ENCODE data around the gene NPPB. TPM values are rescaled to one million over a fixed set of nuclear protein-coding genes. Genes with fewer than 3 reads are reported as not detected.

The NPPB gene
- total and polyA plus RNA-seq, 2 experiments from 2014 or later, result 3.9 to 6.7 TPM

- Histone ChIP-seq H3K27me3 (no peaks in the 10 kb centered on the region), H3K36me3 (replicated peaks; ENCODE audit: insufficient read depth, low read depth) (no peaks in the 10 kb centered on the region), H3K9me2 (replicated peaks; ENCODE audit: insufficient read depth) (no peaks in the 10 kb centered on the region), H4K20me1 (ENCODE audit: insufficient read depth, poor library complexity, severe bottlenecking) (peaks cover 28% of the 10 kb centered on the region), H3K9me3 (ENCODE audit: low read depth) (no peaks in the 10 kb centered on the region), H3K79me2 (peaks cover 25% of the 10 kb centered on the region), H3K4me2 (no peak overlapping the region), H3K27ac (no peak overlapping the region), H2AFZ (no peak overlapping the region), H3K4me3 (no peak overlapping the region), H3K4me1 (ENCODE audit: insufficient read depth) (peaks cover 10% of the 10 kb centered on the region)
- TF ChIP-seq EZH2 (IDR thresholded peaks at IDR 0.05; ENCODE audit: borderline replicate concordance) (no peak), EZH2phosphoT487 (IDR thresholded peaks at IDR 0.05; ENCODE audit: low read depth, severe bottlenecking, unreplicated experiment) (no peak)
- TF ChIP-seq, protein P1, sequence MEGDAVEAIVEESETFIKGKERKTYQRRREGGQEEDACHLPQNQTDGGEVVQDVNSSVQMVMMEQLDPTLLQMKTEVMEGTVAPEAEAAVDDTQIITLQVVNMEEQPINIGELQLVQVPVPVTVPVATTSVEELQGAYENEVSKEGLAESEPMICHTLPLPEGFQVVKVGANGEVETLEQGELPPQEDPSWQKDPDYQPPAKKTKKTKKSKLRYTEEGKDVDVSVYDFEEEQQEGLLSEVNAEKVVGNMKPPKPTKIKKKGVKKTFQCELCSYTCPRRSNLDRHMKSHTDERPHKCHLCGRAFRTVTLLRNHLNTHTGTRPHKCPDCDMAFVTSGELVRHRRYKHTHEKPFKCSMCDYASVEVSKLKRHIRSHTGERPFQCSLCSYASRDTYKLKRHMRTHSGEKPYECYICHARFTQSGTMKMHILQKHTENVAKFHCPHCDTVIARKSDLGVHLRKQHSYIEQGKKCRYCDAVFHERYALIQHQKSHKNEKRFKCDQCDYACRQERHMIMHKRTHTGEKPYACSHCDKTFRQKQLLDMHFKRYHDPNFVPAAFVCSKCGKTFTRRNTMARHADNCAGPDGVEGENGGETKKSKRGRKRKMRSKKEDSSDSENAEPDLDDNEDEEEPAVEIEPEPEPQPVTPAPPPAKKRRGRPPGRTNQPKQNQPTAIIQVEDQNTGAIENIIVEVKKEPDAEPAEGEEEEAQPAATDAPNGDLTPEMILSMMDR (IDR thresholded peaks at IDR 0.05; ENCODE audit: poor library complexity), result no peak
- 94% methylated on average over 12 of the region's 12 CpGs for WGBS (ENCODE audit: low lambda C conversion rate, missing lambda C conversion rate)
- DNase-seq (ENCODE audit: low spot score), result no peak
Measured at GRCh38 chr1:11817192-11817591, 41.6 kb downstream of the NPPB start.

DNA sequence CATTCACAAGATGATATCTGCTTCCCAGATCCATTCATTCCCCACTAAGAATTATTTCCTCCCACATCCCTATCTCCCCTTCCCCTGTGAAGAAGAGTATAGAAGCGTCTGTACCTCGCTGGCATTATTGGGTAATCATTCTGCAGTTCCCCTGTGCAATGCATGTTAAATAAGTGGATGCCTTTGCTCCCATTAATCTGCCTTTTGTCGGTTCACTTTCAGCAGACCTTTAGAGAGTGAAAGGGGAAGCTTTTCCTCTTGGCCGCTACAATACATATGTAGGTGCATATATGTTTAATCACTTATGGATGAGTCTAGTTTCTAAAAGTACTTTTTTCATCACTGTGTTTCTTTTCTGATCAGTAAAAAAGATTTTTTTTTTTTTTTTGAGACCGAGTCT lies 45.7 kb downstream of the NPPB start:
- H3K4me1 ChIP-seq (ENCODE audit: insufficient read depth), result no peaks in the 10 kb centered on the region
- H3K4me3 ChIP-seq, result no peak overlapping the region
- no peaks in the 10 kb centered on the region for H3K9me2 ChIP-seq (replicated peaks; ENCODE audit: insufficient read depth)
- 96% methylated on average over 5 of the region's 5 CpGs for WGBS (ENCODE audit: low lambda C conversion rate, missing lambda C conversion rate)
- TF ChIP-seq EZH2 (IDR thresholded peaks at IDR 0.05; ENCODE audit: borderline replicate concordance), result no peak
- TF ChIP-seq, protein P1 (IDR thresholded peaks at IDR 0.05; ENCODE audit: poor library complexity), result no peak
- TF ChIP-seq EZH2phosphoT487 (IDR thresholded peaks at IDR 0.05; ENCODE audit: low read depth, severe bottlenecking, unreplicated experiment), result no peak
- no peak overlapping the region for H2AFZ ChIP-seq
- no peaks in the 10 kb centered on the region for H3K36me3 ChIP-seq (replicated peaks; ENCODE audit: insufficient read depth, low read depth)
- H3K27ac ChIP-seq, result no peak overlapping the region
- H3K79me2 ChIP-seq, result peaks cover 65% of the 10 kb centered on the region
- H3K27me3 ChIP-seq, result no peaks in the 10 kb centered on the region
- DNase-seq (ENCODE audit: low spot score), result no peak
- H3K4me2 ChIP-seq, result no peak overlapping the region
- no peaks in the 10 kb centered on the region for H3K9me3 ChIP-seq (ENCODE audit: low read depth)
- H4K20me1 ChIP-seq (ENCODE audit: insufficient read depth, poor library complexity, severe bottlenecking), result peaks cover 47% of the 10 kb centered on the region

Small RNA genes within 50 kb of the gene (small RNA-seq; reads per million reads assigned to genes)
- gene RF02156 (not detected), gene RF02157 (not detected), gene RF02158 (not detected)

Other genes with a start within 250 kb of the NPPB start
- gene FBXO2, start 204.5 kb downstream of the NPPB start, total RNA-seq, result 122 and 134 TPM in 2 replicates
- 339 and 349 TPM in 2 replicates for gene FBXO2, start 204.5 kb downstream of the NPPB start, polyA plus RNA-seq
- 15.9 and 24.8 TPM in 2 replicates for gene FBXO44, start 204.1 kb downstream of the NPPB start, total RNA-seq
- gene FBXO44, start 204.1 kb downstream of the NPPB start, polyA plus RNA-seq, result 37.9 and 41.2 TPM in 2 replicates
- 19.4 and 21.5 TPM in 2 replicates for gene FBXO6, start 194.7 kb downstream of the NPPB start, total RNA-seq
- gene FBXO6, start 194.7 kb downstream of the NPPB start, polyA plus RNA-seq, result 28.9 and 30.0 TPM in 2 replicates
- 40.6 and 46.8 TPM in 2 replicates for gene MAD2L2, start 177.8 kb downstream of the NPPB start, total RNA-seq
- 63.2 and 72.7 TPM in 2 replicates for gene MAD2L2, start 177.8 kb downstream of the NPPB start, polyA plus RNA-seq
- 0.16 and 0.60 TPM in 2 replicates for gene DRAXIN, start 167.2 kb downstream of the NPPB start, total RNA-seq
- gene DRAXIN, start 167.2 kb downstream of the NPPB start, polyA plus RNA-seq, result 0.28 TPM in 1 of 2 replicates, not detected in the other
- 30.5 and 34.2 TPM in 2 replicates for gene AGTRAP, start 122.8 kb downstream of the NPPB start, total RNA-seq
- gene AGTRAP, start 122.8 kb downstream of the NPPB start, polyA plus RNA-seq, result 71.9 and 77.5 TPM in 2 replicates
- not detected in 2 replicates for gene C1orf167, start 96.8 kb downstream of the NPPB start, total RNA-seq
- 0.37 TPM in 1 of 2 replicates, not detected in the other for gene C1orf167, start 96.8 kb downstream of the NPPB start, polyA plus RNA-seq
- gene MTHFR, start 53.0 kb downstream of the NPPB start, total RNA-seq, result 29.3 and 31.0 TPM in 2 replicates
- 17.6 and 25.7 TPM in 2 replicates for gene MTHFR, start 53.0 kb downstream of the NPPB start, polyA plus RNA-seq
- gene CLCN6, start 52.8 kb downstream of the NPPB start, total RNA-seq, result 14.1 and 15.3 TPM in 2 replicates
- gene CLCN6, start 52.8 kb downstream of the NPPB start, polyA plus RNA-seq, result 23.6 and 34.2 TPM in 2 replicates
- gene NPPA, start 11.2 kb downstream of the NPPB start, total RNA-seq, result not detected in 2 replicates
- gene NPPA, start 11.2 kb downstream of the NPPB start, polyA plus RNA-seq, result 0.22 and 1.1 TPM in 2 replicates
- 63.6 and 73.1 TPM in 2 replicates for gene KIAA2013, start 67.5 kb upstream of the NPPB start, total RNA-seq
- gene KIAA2013, start 67.5 kb upstream of the NPPB start, polyA plus RNA-seq, result 85.1 and 85.5 TPM in 2 replicates
- 153 and 184 TPM in 2 replicates for gene PLOD1, start 75.8 kb upstream of the NPPB start, total RNA-seq
- 195 and 200 TPM in 2 replicates for gene PLOD1, start 75.8 kb upstream of the NPPB start, polyA plus RNA-seq
- gene MFN2, start 121.5 kb upstream of the NPPB start, total RNA-seq, result 45.1 and 54.3 TPM in 2 replicates
- gene MFN2, start 121.5 kb upstream of the NPPB start, polyA plus RNA-seq, result 35.1 and 43.1 TPM in 2 replicates
- gene MIIP, start 160.6 kb upstream of the NPPB start, total RNA-seq, result 20.6 TPM in 2 replicates
- 39.6 and 45.2 TPM in 2 replicates for gene MIIP, start 160.6 kb upstream of the NPPB start, polyA plus RNA-seq
- not detected in 2 replicates for gene TNFRSF8, start 204.4 kb upstream of the NPPB start, total RNA-seq
- gene TNFRSF8, start 204.4 kb upstream of the NPPB start, polyA plus RNA-seq, result not detected in 2 replicates

All from hepatocyte (in vitro differentiated cells).